ENCODE results near the gene FGF19.
"Not testable (repeated sequence)": the region's sequence is repeated elsewhere in the genome, so short reads cannot be mapped to it uniquely, and the experiment has no call there.

FGF19 gene

DNA sequence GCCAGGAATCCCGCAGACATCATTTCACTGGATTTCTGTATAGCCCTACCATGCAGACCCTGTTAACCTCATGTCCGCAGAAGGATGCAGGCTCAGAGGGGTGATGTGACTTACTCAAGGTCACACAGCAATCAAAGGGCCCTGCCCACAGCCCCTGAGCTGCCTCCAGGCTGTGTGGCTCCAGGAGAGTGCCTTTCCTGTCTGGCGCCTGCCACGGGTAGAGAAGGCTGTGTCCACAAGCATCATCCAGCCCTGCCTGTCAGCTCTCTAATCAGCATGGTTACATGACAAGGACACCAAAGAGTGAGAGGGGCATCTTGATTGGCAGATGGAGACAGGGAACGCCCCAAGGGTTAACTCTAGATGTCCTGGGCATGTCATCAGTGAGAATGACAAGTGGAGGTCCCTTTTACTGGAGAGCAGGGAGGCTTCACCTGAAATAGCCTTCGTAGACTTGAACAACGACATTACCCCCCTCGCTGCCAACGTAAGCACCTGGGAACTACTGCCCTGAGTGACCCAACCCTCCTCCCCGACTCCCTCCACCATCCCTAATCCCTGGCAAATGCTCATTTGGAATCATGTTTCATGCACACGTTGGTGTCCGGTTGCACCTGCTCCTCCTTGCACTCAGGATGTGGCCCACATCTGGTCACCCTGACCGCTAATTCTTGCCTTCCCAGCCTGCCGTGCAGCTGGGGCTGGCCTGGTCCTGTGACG lies 6.9 kb downstream of the FGF19 start:
- Histone ChIP-seq H3K4me3 (ENCODE audit: low read length) (no peak overlapping the region), H3K9me3 (ENCODE audit: control insufficient read depth, insufficient read depth, low read length) (no peaks in the 10 kb centered on the region), H3K36me3 (ENCODE audit: control insufficient read depth, insufficient read depth, low read length) (peaks cover 7% of the 10 kb centered on the region), H3K4me1 (ENCODE audit: control insufficient read depth, insufficient read depth, low read length) (peaks cover 5% of the 10 kb centered on the region; the same call in 1 of the 2 replicates), H3K27me3 (ENCODE audit: control insufficient read depth, insufficient read depth, low read length) (no peaks in the 10 kb centered on the region), H3K27ac (ENCODE audit: low read length) (no peak overlapping the region)
- WGBS (ENCODE audit: insufficient coverage, insufficient read length): no CpG with 5 or more reads among the region's 15 CpGs
- no peak for DNase-seq (ENCODE audit: low read depth, low spot score)

DNA sequence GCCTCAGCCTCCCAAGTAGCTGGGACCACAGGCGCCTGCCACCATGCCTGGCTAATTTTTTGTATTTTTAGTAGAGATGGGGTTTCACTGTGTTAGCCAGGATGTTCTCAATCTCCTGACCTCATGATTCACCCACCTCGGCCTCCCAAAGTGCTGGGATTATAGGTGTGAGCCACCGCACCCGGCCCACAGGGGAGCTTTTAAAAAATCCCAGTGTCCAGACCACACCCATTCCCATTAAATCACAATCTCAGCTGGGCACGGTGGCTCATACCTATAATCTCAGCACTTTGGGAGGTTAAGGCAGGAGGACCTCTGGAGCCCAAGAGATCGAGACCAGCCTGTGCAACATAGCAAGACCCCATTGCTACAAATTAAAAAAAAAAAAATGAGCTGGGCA lies 7.8 kb downstream of the FGF19 start:
- DNase-seq (ENCODE audit: low read depth, low spot score); H3K36me3 ChIP-seq (ENCODE audit: control insufficient read depth, insufficient read depth, low read length); H3K4me3 ChIP-seq (ENCODE audit: low read length); H3K27me3 ChIP-seq (ENCODE audit: control insufficient read depth, insufficient read depth, low read length); H3K4me1 ChIP-seq (ENCODE audit: control insufficient read depth, insufficient read depth, low read length); H3K9me3 ChIP-seq (ENCODE audit: control insufficient read depth, insufficient read depth, low read length); H3K27ac ChIP-seq (ENCODE audit: low read length): not testable (repeated sequence)
- WGBS (ENCODE audit: insufficient coverage, insufficient read length): no CpG with 5 or more reads among the region's 6 CpGs

DNA sequence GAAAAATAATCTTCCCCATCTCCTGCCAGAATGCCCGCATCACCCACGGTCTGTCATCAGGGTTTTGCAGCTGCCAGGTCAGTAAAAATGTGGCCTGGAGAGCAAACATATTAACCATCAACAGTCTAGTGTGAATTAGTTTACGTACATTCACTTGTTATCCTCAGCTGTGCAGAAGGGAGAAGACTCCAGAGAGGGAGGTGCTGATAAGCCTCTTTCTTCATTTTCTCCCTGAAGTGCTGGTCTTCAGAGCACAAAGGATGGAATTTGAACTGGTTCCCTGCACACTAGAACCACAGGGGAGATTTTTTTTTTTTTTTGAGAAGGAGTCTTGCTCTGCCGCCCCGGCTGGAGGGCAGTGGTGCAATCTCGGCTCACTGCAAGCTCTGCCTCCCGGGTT lies 8.2 kb downstream of the FGF19 start:
- no peaks in the 10 kb centered on the region for H3K9me3 ChIP-seq (ENCODE audit: control insufficient read depth, insufficient read depth, low read length)
- H3K27ac ChIP-seq (ENCODE audit: low read length): no peak overlapping the region
- H3K4me1 ChIP-seq (ENCODE audit: control insufficient read depth, insufficient read depth, low read length): 0 out of 2 replicates have a peak, but pooled peaks cover 2% of the 10 kb centered on the region
- DNase-seq (ENCODE audit: low read depth, low spot score): no peak
- no peaks in the 10 kb centered on the region for H3K27me3 ChIP-seq (ENCODE audit: control insufficient read depth, insufficient read depth, low read length)
- WGBS (ENCODE audit: insufficient coverage, insufficient read length): no CpG with 5 or more reads among the region's 7 CpGs
- H3K4me3 ChIP-seq (ENCODE audit: low read length): no peak overlapping the region
- peaks cover 7% of the 10 kb centered on the region for H3K36me3 ChIP-seq (ENCODE audit: control insufficient read depth, insufficient read depth, low read length)

DNA sequence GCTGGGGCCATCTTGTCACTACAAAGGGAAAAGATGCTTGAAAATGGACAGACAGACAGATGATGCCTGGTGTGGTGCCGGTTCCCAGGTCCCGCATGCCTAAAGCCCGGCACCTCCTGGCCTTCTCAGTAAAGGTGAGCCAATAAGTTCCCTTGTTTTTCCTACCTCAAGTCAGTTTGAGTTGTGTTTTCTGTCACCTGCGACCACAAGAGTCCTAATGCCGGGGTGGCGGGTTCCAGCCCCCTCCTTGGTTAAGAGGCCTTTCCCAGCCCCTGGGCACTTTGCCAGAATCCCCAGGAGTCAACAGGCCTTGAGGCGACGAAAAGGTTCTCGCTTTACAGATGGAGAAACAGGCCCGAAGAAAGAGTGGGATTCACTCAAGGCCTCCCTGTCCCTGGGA lies 9.0 kb downstream of the FGF19 start:
- no peak for DNase-seq (ENCODE audit: low read depth, low spot score)
- Histone ChIP-seq H3K27me3 (ENCODE audit: control insufficient read depth, insufficient read depth, low read length) (no peaks in the 10 kb centered on the region), H3K9me3 (ENCODE audit: control insufficient read depth, insufficient read depth, low read length) (no peaks in the 10 kb centered on the region), H3K36me3 (ENCODE audit: control insufficient read depth, insufficient read depth, low read length) (peaks cover 7% of the 10 kb centered on the region), H3K4me1 (ENCODE audit: control insufficient read depth, insufficient read depth, low read length) (0 out of 2 replicates have a peak, but pooled peaks cover 1% of the 10 kb centered on the region), H3K4me3 (ENCODE audit: low read length) (no peak overlapping the region), H3K27ac (ENCODE audit: low read length) (no peak overlapping the region)
- WGBS (ENCODE audit: insufficient coverage, insufficient read length): no CpG with 5 or more reads among the region's 10 CpGs

DNA sequence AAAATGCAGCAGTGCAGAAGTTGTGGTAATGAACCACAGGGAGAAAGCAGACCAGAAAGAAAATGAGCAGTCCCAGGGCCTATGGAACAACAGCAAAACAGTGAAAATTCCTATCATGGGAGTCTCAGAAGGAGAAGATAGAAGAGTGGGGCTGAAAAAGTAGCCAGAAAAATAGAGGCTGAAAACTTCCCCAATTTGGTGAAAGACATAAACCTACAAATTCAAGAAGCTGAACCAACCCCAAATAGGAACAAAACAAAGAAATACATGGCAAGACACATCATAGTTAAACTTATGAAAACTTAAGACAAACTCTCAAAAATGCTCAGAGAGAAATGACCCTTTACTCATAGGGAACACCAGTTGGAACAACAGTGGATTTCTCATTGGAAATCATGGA lies 11.4 kb downstream of the FGF19 start:
- Histone ChIP-seq H3K27ac (ENCODE audit: low read length) (no peak overlapping the region), H3K36me3 (ENCODE audit: control insufficient read depth, insufficient read depth, low read length) (no peaks in the 10 kb centered on the region), H3K27me3 (ENCODE audit: control insufficient read depth, insufficient read depth, low read length) (no peaks in the 10 kb centered on the region; the same call in 1 of the 2 replicates), H3K4me3 (ENCODE audit: low read length) (no peak overlapping the region), H3K9me3 (ENCODE audit: control insufficient read depth, insufficient read depth, low read length) (no peaks in the 10 kb centered on the region), H3K4me1 (ENCODE audit: control insufficient read depth, insufficient read depth, low read length) (no peaks in the 10 kb centered on the region)
- no peak for DNase-seq (ENCODE audit: low read depth, low spot score)

DNA sequence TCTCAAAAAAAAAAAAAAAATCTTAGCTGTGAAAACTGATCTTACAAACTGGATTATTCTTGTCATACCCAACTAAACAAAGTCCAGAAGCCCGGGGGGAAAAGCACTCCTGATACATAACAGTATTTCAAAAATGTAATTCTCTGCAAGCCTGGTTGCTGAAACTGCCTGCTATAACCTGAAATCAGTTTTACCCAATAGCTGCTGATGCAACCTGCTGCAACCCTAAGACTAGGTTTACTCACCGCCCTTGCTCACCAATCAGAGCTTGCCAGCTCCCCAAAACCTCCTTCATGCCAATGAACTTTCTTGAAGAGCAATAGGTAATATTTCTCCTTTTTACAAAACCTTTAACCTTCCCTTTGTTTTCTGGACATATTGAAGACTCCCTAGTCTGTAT lies 12.4 kb downstream of the FGF19 start:
- DNase-seq (ENCODE audit: low read depth, low spot score): no peak
- no peaks in the 10 kb centered on the region for H3K36me3 ChIP-seq (ENCODE audit: control insufficient read depth, insufficient read depth, low read length)
- H3K4me3 ChIP-seq (ENCODE audit: low read length): no peak overlapping the region
- no peaks in the 10 kb centered on the region; the same call in 1 of the 2 replicates for H3K27me3 ChIP-seq (ENCODE audit: control insufficient read depth, insufficient read depth, low read length)
- H3K9me3 ChIP-seq (ENCODE audit: control insufficient read depth, insufficient read depth, low read length): no peaks in the 10 kb centered on the region
- WGBS (ENCODE audit: insufficient coverage, insufficient read length): no CpG with 5 or more reads among the region's 2 CpGs
- no peaks in the 10 kb centered on the region for H3K4me1 ChIP-seq (ENCODE audit: control insufficient read depth, insufficient read depth, low read length)
- H3K27ac ChIP-seq (ENCODE audit: low read length): no peak overlapping the region

DNA sequence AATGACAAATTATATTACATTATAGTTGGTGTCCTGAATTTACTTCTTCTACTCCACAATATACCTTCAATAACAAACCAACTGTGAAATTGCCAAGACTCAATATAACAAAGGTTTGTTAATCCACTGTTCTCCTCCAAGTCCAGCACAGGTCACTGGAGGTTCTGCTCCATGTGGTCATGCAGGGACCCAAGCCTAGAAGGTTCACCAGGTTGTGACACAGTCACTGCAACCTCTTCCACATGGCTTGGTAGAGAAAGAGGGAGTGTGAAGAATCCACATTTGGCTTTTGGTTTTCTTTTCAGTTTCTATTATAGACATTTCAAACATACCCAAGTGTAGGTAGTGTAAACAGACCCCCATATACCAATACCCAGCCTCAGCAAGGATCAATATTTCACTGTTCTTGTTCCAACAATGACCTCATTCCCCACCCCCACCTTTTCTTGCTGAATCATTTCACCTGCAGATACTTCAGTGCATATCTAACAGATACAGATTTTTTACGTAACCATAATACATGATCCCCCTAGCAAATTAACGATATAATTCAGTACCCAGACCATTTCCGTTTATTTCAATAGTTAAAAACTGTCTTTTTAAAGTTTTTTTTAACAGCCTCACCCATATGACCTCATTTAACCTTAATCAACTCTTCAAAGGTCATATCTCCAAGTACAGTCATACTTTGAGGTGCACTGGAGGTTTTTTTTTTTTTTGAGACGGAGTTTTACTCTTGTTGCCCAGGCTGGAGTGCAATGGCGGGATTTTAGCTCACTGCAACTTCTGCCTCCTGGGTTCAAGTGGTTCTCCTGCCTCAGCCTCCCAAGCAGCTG lies 14.1 kb downstream of the FGF19 start:
- Histone ChIP-seq H3K4me1 (ENCODE audit: control insufficient read depth, insufficient read depth, low read length) (no peaks in the 10 kb centered on the region), H3K9me3 (ENCODE audit: control insufficient read depth, insufficient read depth, low read length) (no peaks in the 10 kb centered on the region), H3K27ac (ENCODE audit: low read length) (no peak overlapping the region), H3K4me3 (ENCODE audit: low read length) (no peak overlapping the region), H3K27me3 (ENCODE audit: control insufficient read depth, insufficient read depth, low read length) (no peaks in the 10 kb centered on the region; the same call in 1 of the 2 replicates), H3K36me3 (ENCODE audit: control insufficient read depth, insufficient read depth, low read length) (no peaks in the 10 kb centered on the region)
- WGBS (ENCODE audit: insufficient coverage, insufficient read length): no CpG with 5 or more reads among the region's 5 CpGs
- DNase-seq (ENCODE audit: low read depth, low spot score): no peak

DNA sequence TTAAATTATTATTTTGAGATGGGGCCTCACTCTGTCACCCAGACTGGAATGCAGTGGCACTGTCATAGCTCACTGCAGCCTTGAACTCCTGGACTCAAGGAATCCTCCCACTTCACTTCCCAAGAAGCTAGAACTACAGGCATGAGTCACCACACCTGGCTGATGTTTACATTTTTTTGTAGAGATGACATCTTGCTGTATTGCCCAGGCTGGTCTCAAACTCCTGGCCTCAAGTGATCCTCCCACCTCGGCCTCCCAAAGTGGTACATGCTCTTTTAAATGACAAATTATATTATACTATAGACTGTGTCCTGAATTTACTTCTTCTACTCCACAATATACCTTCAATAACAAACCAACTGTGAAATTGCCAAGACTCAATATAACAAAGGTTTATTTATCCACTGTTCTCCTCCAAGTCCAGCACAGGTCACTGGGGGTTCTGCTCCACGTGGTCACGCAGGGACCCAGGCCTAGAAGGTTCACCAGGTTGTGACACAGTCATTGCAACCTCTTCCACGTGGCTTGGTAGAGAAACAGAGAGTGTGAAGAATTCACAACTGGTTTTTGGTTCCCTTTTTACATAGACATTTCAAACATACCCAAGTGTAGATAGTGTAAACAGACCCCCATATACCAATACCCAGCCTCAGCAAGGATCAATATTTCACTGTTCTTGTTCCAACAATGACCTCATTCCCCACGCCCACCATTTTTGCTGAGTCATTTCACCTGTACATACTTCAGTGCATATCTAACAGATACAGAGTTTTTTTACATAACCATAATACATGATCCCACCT lies 15.7 kb downstream of the FGF19 start:
- no CpG with 5 or more reads among the region's 5 CpGs for whole genome bisulfite sequencing (ENCODE audit: insufficient coverage, insufficient read length)

DNA sequence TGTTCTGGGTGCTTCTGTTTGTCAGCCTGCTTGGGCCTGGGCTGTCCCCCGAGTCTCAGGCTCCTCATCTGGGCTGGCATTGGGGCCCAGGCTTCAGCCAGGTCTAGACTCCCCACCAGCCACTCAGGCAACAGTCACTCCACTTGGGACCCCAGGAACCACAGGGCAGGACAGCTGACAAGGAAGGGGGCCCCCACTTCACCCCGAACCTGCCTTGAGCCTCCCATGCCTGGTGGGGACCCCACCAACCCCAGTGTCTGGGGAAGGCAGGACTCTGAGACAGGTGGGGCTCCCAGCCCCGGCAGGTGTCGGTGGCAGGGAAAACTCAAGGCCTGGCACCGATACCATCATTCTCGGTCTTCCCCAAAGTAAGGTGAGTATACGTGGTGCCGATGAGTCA lies 17.0 kb downstream of the FGF19 start:
- no CpG with 5 or more reads among the region's 8 CpGs for WGBS (ENCODE audit: insufficient coverage, insufficient read length)
- Histone ChIP-seq H3K9me3 (ENCODE audit: control insufficient read depth, insufficient read depth, low read length) (no peaks in the 10 kb centered on the region), H3K4me3 (ENCODE audit: low read length) (no peak overlapping the region), H3K4me1 (ENCODE audit: control insufficient read depth, insufficient read depth, low read length) (no peaks in the 10 kb centered on the region), H3K27me3 (ENCODE audit: control insufficient read depth, insufficient read depth, low read length) (no peaks in the 10 kb centered on the region; the same call in 1 of the 2 replicates), H3K27ac (ENCODE audit: low read length) (no peak overlapping the region), H3K36me3 (ENCODE audit: control insufficient read depth, insufficient read depth, low read length) (no peaks in the 10 kb centered on the region)
- no peak for DNase-seq (ENCODE audit: low read depth, low spot score)

More for the DNA sequence above, 15.7 kb downstream of the FGF19 start:
- not testable (repeated sequence) for H3K9me3 ChIP-seq (ENCODE audit: control insufficient read depth, insufficient read depth, low read length); H3K27me3 ChIP-seq (ENCODE audit: control insufficient read depth, insufficient read depth, low read length); H3K36me3 ChIP-seq (ENCODE audit: control insufficient read depth, insufficient read depth, low read length); DNase-seq (ENCODE audit: low read depth, low spot score); H3K4me3 ChIP-seq (ENCODE audit: low read length); H3K4me1 ChIP-seq (ENCODE audit: control insufficient read depth, insufficient read depth, low read length); H3K27ac ChIP-seq (ENCODE audit: low read length)

DNA sequence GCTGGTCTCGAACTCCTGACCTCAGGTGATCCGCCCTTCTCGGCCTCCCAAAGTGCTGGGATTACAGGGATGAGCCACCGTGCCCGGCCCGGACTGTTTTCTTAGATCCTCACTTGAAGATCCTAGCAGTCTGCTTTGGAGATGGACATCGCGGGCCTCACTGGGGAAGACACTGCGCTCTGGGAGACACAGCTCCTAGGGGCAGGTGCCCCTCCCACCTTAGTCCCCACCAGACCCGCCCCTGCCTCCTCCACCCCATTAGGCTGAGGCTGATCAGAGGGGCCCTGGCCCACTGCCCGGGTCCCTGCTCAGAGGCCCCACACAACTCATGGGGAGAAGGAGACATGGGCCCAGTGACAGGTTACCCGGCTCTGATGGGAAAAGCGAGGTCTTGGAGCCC lies 17.4 kb downstream of the FGF19 start:
- Histone ChIP-seq H3K4me3 (ENCODE audit: low read length) (no peak overlapping the region), H3K9me3 (ENCODE audit: control insufficient read depth, insufficient read depth, low read length) (no peaks in the 10 kb centered on the region), H3K36me3 (ENCODE audit: control insufficient read depth, insufficient read depth, low read length) (no peaks in the 10 kb centered on the region), H3K4me1 (ENCODE audit: control insufficient read depth, insufficient read depth, low read length) (no peaks in the 10 kb centered on the region), H3K27me3 (ENCODE audit: control insufficient read depth, insufficient read depth, low read length) (no peaks in the 10 kb centered on the region; the same call in 1 of the 2 replicates), H3K27ac (ENCODE audit: low read length) (no peak overlapping the region)
- DNase-seq (ENCODE audit: low read depth, low spot score): no peak
- no CpG with 5 or more reads among the region's 13 CpGs for WGBS (ENCODE audit: insufficient coverage, insufficient read length)

Measured in iPS DF 6.9 (cell line).